ENCODE results near the gene CEP104.

- TF ChIP-seq ARNTL (CRISPR knock-in tag; IDR thresholded peaks at IDR 0.05; ENCODE audit: borderline replicate concordance, low read depth) (no peak), ESRRG (CRISPR knock-in tag; IDR thresholded peaks at IDR 0.05) (no peak), PATZ1 (CRISPR knock-in tag; IDR thresholded peaks at IDR 0.05; ENCODE audit: borderline replicate concordance) (no peak), ZFP30 (CRISPR knock-in tag; IDR thresholded peaks at IDR 0.05) (no peak), ZNF8 (CRISPR knock-in tag; IDR thresholded peaks at IDR 0.05) (no peak), TOX (CRISPR knock-in tag; IDR thresholded peaks at IDR 0.05; ENCODE audit: borderline replicate concordance) (no peak), ZNF565 (CRISPR knock-in tag; conservative IDR thresholded peaks at IDR 0.05; ENCODE audit: low read depth) (no peak), GLIS3 (CRISPR knock-in tag; IDR thresholded peaks at IDR 0.05) (no peak), CSRNP3 (CRISPR knock-in tag; IDR thresholded peaks at IDR 0.05) (no peak)
Measured at GRCh38 chr1:3881193-3881480, 24.1 kb upstream of the CEP104 start.
